Immature natural killer cell (primary cell): ENCODE measurements around the gene GRIK2. TPM values are rescaled to one million over a fixed set of nuclear protein-coding genes. Genes with fewer than 3 reads are reported as not detected.

ENCODE experiments used
- DNase-seq, 3 donors: peaks; one replicate each; pipeline ENCODE4 v3.0.0; 2022; ENCODE audit warnings: mixed read lengths in 1 of 3
- H3K27ac Mint-ChIP-seq, 6 donors: one replicate each; pipeline ENCODE4 v1.8.0; 2020; ENCODE audit warnings: mixed read lengths in 6 of 6, mild to moderate bottlenecking in 5 of 6, inconsistent platforms in 4 of 6, moderate library complexity in 3 of 6
- H3K27me3 Mint-ChIP-seq, 3 donors: one replicate each; pipeline ENCODE4 v1.8.0; 2020 to 2021; ENCODE audit warnings: low read depth in 3 of 3, mild to moderate bottlenecking in 3 of 3, mixed read lengths in 3 of 3, moderate library complexity in 3 of 3, inconsistent platforms in 1 of 3
- H3K36me3 Mint-ChIP-seq, 3 donors: one replicate each; pipeline ENCODE4 v1.8.0; 2020; ENCODE audit warnings: mixed read lengths in 3 of 3, inconsistent platforms in 2 of 3, mild to moderate bottlenecking in 2 of 3
- H3K4me1 Mint-ChIP-seq, 2 donors: one replicate each; pipeline ENCODE4 v1.8.0; 2020; ENCODE audit warnings: inconsistent platforms in 2 of 2, mild to moderate bottlenecking in 2 of 2, mixed read lengths in 2 of 2, moderate library complexity in 1 of 2
- H3K4me3 Mint-ChIP-seq, 5 donors: one replicate each; pipeline ENCODE4 v1.8.0; 2020; ENCODE audit warnings: mild to moderate bottlenecking in 5 of 5, mixed read lengths in 5 of 5, inconsistent platforms in 3 of 5, moderate library complexity in 3 of 5
- H3K9me3 Mint-ChIP-seq, 6 donors: one replicate each; pipeline ENCODE4 v1.8.0; 2020; ENCODE audit warnings: mild to moderate bottlenecking in 6 of 6, mixed read lengths in 6 of 6, inconsistent platforms in 4 of 6, moderate library complexity in 3 of 6
- polyA plus RNA-seq, 3 donors: library from polyadenylated mRNA; unstranded; fragments of 300-500 nt; fragmentation: Illumina TruSeq; gene quantifications; one replicate each; pipeline ENCODE4 v1.2.3, GENCODE V29; 2021

Gene GRIK2
- polyA plus RNA-seq, 3 donors from 2014 or later = not detected

DNA sequence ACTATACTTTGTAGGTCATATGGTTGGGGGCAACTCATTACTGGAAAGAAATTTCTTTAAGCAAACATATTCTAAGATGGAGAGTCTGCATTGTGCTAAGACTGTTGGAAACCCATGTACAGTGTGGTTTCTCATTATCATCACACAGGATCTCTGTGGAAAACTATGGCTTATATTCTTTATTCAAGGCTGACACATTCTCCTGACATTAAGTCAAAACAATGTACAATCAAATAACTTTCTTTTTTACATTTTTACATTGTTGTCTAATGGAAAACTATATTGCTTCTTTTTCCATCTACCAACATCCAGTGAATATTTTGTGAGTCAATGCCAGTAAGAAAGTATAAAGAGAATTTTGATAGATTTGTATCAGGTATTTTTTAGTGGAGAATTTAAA is 417.6 kb downstream of the GRIK2 start:
- no peak for DNase-seq
- peaks cover 0 to 20% (median 17%) of the 10 kb centered on the region in 6 donors for H3K9me3 Mint-ChIP-seq
- no peaks in the 10 kb centered on the region for H3K4me1 Mint-ChIP-seq
- no peak overlapping the region for H3K4me3 Mint-ChIP-seq
- no peaks in the 10 kb centered on the region for H3K36me3 Mint-ChIP-seq
- no peak overlapping the region for H3K27ac Mint-ChIP-seq
- H3K27me3 Mint-ChIP-seq = no peaks in the 10 kb centered on the region

DNA sequence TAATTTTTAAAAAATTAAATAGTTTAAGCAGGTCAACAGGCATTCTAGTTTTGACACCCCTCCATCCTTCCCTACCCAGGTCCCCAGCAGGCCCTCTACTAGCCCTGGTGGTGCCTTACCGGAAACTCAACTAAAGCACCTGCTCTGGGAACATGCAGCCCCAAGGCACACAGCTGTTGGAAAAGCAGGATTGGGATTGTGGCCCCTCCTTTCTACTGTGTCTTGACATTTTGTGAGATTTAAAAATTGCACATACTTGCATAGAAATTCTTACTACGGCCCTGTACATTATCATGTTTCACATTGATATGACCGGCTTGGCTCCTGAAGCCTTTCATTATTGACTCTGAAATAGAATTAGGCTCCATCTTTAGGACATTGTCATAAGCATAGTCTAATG is 423.2 kb downstream of the GRIK2 start:
- Mint-ChIP-seq H3K27me3 (peaks cover 0 to 2% (median 0%) of the 10 kb centered on the region in 3 donors), H3K9me3 (peaks cover 3 to 19% (median 9%) of the 10 kb centered on the region in 6 donors), H3K4me1 (no peaks in the 10 kb centered on the region), H3K27ac (no peak overlapping the region), H3K4me3 (no peak overlapping the region), H3K36me3 (no peaks in the 10 kb centered on the region)
- no peak for DNase-seq

DNA sequence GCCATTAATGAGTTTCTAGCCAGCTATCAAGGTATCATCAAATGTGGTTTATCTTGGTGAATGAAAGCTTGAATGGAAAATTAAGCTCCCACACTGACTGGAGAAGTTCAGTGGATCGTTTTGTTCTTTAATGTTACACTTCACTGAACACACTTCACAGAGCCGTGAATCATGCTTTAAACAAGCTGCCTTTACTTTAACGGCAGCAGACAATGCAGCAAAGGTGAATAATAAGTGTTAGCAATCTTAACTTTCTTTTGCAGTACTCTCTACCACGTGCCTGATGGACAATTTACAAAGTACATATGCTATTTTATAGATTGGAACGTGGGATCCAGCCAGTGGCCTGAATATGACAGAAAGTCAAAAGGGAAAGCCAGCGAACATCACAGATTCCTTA is 424.5 kb downstream of the GRIK2 start:
- H3K27me3 Mint-ChIP-seq = peaks cover 0 to 2% (median 0%) of the 10 kb centered on the region in 3 donors
- H3K4me3 Mint-ChIP-seq = no peak overlapping the region
- peaks cover 1 to 19% (median 11%) of the 10 kb centered on the region in 6 donors for H3K9me3 Mint-ChIP-seq
- no peak overlapping the region for H3K27ac Mint-ChIP-seq
- no peaks in the 10 kb centered on the region for H3K4me1 Mint-ChIP-seq
- DNase-seq = no peak
- no peaks in the 10 kb centered on the region for H3K36me3 Mint-ChIP-seq

DNA sequence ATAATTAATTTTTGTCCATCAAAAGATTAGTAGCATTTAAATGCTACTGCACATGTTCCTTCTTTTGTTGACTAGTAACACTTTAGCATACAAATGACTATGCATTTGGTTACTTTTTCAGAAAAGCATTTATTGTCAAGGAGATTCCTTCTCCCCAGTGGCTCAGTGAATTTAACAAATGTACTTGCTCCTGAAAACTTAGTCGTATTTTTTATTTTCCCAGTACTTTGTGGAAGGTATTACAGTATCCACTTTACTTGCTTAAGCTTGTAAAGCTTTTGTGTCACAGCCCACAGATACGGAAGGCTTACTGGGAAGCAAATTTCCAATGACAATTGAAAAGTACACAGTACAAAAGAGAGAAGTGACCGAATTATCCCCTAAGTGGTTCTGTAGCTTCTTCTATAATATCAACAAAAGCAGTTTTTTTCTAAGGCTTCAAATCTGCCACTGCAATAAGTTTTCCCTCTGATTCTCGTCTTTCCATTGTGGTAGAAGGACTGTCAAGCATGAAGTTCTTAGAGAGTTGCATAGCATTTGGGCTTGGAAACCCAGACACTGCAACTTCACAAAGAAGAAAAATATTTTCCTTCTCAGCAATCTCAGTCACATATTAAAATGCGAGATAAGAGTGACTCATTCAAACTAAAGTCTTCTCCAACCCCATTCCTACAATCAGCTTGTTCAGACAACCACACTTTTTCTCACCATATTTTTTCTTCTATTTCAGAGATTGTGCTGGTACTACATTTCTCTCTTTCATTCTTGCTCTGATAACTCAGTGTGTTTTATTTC is 431.2 kb downstream of the GRIK2 start:
- H3K9me3 Mint-ChIP-seq = peaks cover 18 to 62% (median 38%) of the 10 kb centered on the region in 6 donors
- DNase-seq = no peak
- H3K4me1 Mint-ChIP-seq = no peaks in the 10 kb centered on the region
- no peak overlapping the region for H3K27ac Mint-ChIP-seq
- peaks cover 0 to 4% (median 3%) of the 10 kb centered on the region in 3 donors for H3K36me3 Mint-ChIP-seq
- H3K27me3 Mint-ChIP-seq = peaks cover 0 to 2% (median 0%) of the 10 kb centered on the region in 3 donors
- no peak overlapping the region for H3K4me3 Mint-ChIP-seq

DNA sequence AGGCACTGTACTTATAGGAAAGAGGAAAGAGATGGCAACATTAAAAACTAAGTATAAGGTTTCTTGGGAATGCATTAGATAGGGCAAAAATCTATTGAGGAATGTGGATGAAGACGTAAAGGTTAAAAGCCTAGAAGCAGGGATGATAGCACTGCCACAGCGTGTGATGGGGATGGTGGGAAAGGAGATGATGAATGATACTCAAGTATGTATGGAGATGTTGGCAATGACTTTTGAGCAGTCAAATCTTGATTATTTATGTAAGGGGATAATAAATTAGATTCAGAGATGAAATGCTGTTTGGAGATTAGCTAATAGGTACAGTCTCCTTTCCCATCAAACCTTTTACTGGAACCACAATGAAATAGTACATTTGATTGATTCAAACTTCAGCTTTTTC is 432.8 kb downstream of the GRIK2 start:
- H3K9me3 Mint-ChIP-seq = peaks cover 20 to 62% (median 35%) of the 10 kb centered on the region in 6 donors
- no peaks in the 10 kb centered on the region for H3K4me1 Mint-ChIP-seq
- peaks cover 0 to 4% (median 3%) of the 10 kb centered on the region in 3 donors for H3K36me3 Mint-ChIP-seq
- no peaks in the 10 kb centered on the region for H3K27me3 Mint-ChIP-seq
- no peak overlapping the region for H3K4me3 Mint-ChIP-seq
- no peak overlapping the region for H3K27ac Mint-ChIP-seq
- DNase-seq = no peak

DNA sequence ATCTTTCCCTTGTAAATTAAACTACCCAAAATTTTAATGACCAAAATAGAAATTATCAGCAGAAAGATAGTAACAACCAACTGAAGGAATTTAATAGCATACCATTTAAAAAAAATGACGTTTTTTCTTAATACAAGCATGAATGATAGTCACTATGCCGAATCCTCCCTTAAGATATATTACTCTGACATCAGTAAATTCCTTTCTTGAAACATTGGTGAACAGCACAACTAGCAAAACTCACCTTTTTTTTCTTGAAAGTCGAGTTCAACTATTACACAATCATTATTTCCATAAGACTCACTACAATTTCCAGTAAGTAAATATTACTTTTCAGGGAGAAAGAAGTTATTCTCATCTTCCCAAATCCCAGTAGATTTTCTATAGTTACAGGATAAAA is 433.2 kb downstream of the GRIK2 start:
- Mint-ChIP-seq H3K4me1 (no peaks in the 10 kb centered on the region), H3K27me3 (no peaks in the 10 kb centered on the region), H3K27ac (no peak overlapping the region), H3K4me3 (no peak overlapping the region), H3K9me3 (peaks cover 20 to 62% (median 37%) of the 10 kb centered on the region in 6 donors), H3K36me3 (peaks cover 0 to 4% (median 3%) of the 10 kb centered on the region in 3 donors)
- DNase-seq = no peak

DNA sequence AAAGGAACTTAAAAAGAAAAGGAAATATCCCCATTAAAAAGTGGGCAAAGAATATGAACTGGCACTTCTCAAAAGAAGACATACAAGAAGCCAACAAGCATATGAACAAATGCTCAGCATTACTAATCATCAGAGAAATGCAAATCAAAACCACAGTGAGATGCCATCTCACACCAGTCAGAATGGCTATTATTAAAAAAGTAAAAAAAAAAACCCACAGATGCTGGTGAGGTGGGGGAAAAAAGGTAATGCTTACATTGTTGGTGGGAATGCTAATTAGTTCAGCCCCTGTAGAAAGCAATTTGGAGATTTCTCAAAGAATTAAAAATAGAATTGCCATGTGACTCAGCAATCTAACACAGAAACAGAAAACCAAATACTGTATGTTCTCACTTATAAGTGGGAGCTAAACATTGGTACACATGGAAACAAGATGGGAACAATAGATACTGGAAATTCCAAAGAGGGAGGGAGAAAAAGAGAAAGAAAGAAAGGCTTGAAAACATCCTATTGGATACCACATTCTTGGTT is 437.1 kb downstream of the GRIK2 start:
- H3K36me3 Mint-ChIP-seq = peaks cover 0 to 4% (median 3%) of the 10 kb centered on the region in 3 donors
- H3K4me1 Mint-ChIP-seq = no peaks in the 10 kb centered on the region
- peaks cover 0 to 3% (median 0%) of the 10 kb centered on the region in 3 donors for H3K27me3 Mint-ChIP-seq
- H3K27ac Mint-ChIP-seq = no peak overlapping the region
- no peak for DNase-seq
- H3K9me3 Mint-ChIP-seq = peaks cover 22 to 40% (median 34%) of the 10 kb centered on the region in 6 donors
- no peak overlapping the region for H3K4me3 Mint-ChIP-seq

DNA sequence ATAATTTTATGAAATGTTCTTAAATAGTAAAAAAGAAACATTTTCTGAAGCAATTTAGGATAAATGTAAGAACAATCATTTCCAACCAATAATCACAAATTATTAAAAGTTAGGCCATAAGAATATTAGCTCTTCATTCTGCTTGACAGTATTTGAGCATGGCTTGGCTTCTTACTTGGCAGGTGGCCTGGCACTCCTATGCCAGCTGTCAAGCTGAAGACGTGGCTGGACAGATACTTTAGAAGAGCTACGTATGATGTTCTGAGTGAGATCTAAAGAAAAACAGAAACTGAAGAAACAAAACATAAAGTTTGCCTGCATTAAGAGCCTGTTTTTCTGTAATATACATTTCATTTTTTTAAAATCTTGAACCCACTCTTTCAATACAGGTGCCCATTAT is 438.9 kb downstream of the GRIK2 start:
- peaks cover 0 to 3% (median 0%) of the 10 kb centered on the region in 3 donors for H3K36me3 Mint-ChIP-seq
- no peak overlapping the region for H3K27ac Mint-ChIP-seq
- peaks cover 19 to 37% (median 26%) of the 10 kb centered on the region in 6 donors for H3K9me3 Mint-ChIP-seq
- no peak overlapping the region for H3K4me3 Mint-ChIP-seq
- peaks cover 0 to 3% (median 0%) of the 10 kb centered on the region in 3 donors for H3K27me3 Mint-ChIP-seq
- no peak for DNase-seq
- H3K4me1 Mint-ChIP-seq = no peaks in the 10 kb centered on the region

DNA sequence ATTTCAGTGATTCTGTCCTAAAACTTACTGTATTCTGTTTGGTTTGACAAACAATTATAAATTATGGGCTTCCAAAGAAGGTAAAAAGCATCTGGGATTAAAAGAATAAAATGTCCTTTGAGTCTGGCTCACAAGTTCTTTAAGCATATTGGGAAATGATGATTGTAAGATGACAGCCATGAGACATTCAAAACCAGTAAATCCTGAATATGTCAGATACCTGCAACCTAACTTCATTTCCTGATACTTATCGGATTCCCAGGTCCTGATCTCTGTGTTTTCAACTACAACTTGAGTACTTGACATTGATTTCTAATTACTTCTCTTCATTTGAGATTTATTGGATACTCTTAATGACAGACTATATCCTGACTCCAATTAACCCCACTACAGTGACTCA is 446.6 kb downstream of the GRIK2 start:
- Mint-ChIP-seq H3K4me1 (no peaks in the 10 kb centered on the region), H3K36me3 (peaks cover 0 to 3% (median 0%) of the 10 kb centered on the region in 3 donors), H3K27me3 (no peaks in the 10 kb centered on the region), H3K4me3 (no peak overlapping the region), H3K27ac (no peak overlapping the region), H3K9me3 (peaks cover 12 to 46% (median 27%) of the 10 kb centered on the region in 6 donors)
- no peak for DNase-seq

DNA sequence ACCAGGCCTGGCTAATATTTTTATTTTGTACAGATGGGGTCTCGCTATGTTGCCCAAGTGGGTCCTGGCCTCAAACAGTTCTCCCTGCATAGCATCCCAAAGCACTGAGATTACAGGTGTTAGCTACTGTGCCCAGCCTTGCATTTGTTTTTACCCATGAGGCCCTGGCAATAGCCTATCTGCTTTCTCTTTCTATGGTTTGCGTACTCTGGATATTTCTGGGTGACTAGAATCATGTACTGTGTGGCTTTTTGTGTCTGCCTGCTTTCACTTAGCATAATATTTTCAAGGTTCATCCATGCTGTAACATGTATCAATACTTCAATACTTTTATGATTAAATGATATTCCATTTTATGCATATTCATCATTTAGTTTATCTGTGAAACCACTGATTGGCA is 451.7 kb downstream of the GRIK2 start:
- peaks cover 0 to 3% (median 0%) of the 10 kb centered on the region in 3 donors for H3K36me3 Mint-ChIP-seq
- no peaks in the 10 kb centered on the region for H3K4me1 Mint-ChIP-seq
- no peak overlapping the region for H3K27ac Mint-ChIP-seq
- no peak for DNase-seq
- H3K9me3 Mint-ChIP-seq = peaks cover 0 to 28% (median 14%) of the 10 kb centered on the region in 6 donors
- H3K27me3 Mint-ChIP-seq = no peaks in the 10 kb centered on the region
- H3K4me3 Mint-ChIP-seq = no peak overlapping the region

DNA sequence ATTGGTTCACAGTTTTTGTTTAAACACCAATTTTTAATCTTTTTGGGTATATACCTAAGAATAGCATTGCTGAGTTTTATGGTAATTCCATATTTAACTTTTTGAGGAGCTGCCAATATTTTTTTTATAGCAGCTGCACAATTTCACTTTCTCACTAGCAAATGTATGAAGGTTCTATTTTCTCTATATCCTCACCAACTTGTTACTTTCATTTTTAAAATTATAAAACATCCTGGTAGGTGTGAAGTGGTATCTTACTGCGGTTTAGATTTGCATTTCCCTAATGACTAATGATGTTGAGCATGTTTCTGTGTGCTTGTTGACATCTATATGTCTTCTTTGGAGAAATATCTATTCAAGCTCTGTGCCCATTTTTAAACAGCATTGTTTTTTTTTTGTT is 452.1 kb downstream of the GRIK2 start:
- Mint-ChIP-seq H3K27me3 (no peaks in the 10 kb centered on the region), H3K27ac (no peak overlapping the region), H3K9me3 (peaks cover 0 to 29% (median 12%) of the 10 kb centered on the region in 6 donors), H3K36me3 (peaks cover 0 to 3% (median 0%) of the 10 kb centered on the region in 3 donors), H3K4me1 (no peaks in the 10 kb centered on the region), H3K4me3 (peak overlapping the region in 2 of 5 donors; percentile 1 to 27)
- DNase-seq = peak in 2 of 3 donors; percentile 2 to 11

DNA sequence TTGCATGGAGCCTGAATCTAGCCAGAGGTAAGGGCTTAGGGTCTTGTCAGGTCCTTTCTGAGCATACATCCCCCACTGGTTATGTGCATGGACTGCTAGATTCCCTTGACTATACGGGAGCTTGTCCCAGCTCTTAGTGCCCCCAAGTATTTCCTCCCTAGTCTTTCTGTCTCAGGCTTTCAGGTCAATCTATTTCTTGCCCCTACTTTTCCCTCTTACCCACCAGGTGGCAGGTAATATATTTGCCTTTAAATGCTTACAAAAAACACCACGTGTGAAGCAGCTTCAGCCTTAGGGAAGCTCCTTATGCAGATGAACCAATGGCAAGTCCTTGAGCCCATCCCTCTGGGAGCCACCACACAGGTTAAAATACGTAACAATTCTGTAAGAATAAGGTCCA is 454.2 kb downstream of the GRIK2 start:
- Mint-ChIP-seq H3K27ac (no peak overlapping the region), H3K4me3 (no peak overlapping the region), H3K9me3 (peaks cover 4 to 35% (median 15%) of the 10 kb centered on the region in 6 donors), H3K27me3 (no peaks in the 10 kb centered on the region), H3K36me3 (no peaks in the 10 kb centered on the region), H3K4me1 (no peaks in the 10 kb centered on the region)
- DNase-seq = no peak

DNA sequence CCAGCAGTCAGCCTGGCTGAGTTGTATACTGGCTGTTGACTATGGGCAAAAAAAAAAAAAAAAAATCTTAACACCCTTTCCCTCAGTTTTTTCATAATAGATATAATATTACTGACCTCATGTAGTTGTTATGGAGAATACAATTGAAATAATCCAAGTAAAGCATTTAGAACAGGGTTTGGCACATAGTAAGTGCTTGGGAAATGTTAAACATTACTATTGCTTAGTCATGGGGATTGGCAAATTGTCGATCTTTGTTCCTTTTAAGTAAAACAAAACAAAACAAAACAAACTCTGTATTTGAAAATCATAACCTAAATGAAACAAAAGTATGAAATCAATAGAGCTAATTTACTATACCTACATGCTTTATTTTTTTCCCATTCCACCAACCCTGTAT is 458.4 kb downstream of the GRIK2 start:
- Mint-ChIP-seq H3K36me3 (no peaks in the 10 kb centered on the region), H3K9me3 (peaks cover under 1 to 31% (median 15%) of the 10 kb centered on the region in 6 donors)

DNA sequence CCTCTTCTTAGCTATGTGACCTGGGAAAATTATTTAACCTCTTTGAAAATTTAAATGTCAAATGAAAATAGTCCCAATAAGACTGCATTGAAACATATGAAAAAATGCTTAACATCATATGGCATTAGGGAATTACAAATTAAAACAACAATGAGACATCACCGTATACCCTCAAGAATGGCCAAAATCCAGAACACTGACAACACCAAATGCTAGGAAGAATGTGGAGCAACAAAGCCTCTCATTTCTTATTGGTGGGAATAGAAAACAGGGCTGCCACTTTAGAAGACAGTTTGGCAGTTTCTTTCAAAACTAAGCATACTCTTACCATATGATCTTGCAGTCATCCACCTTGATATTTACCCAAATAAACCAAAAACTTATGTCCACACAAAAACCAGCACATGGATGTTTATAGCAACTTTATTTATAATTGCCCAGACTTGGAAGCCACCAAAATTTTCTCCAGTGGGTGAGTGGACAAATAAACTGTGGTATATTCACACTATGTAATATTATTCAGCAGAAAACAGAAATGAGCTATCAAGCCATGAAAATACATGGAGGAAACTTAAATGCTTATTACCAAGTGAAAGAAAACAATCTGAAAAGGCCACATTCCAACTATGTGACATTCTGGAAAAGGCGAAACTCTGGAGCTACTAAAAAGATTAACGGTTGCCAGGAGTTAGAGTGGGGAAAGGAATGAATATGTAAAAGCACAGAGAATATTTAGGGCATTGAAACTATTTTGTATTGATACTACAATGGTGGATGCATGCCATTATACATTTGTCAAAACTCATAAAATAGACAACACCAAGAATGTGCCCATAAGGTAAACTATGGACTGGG is 459.9 kb downstream of the GRIK2 start:
- H3K27ac Mint-ChIP-seq = no peak overlapping the region
- H3K27me3 Mint-ChIP-seq = no peaks in the 10 kb centered on the region
- DNase-seq = no peak
- peaks cover 0 to 25% (median 10%) of the 10 kb centered on the region in 6 donors for H3K9me3 Mint-ChIP-seq
- no peaks in the 10 kb centered on the region for H3K4me1 Mint-ChIP-seq
- H3K36me3 Mint-ChIP-seq = no peaks in the 10 kb centered on the region
- H3K4me3 Mint-ChIP-seq = no peak overlapping the region

More for the DNA sequence above, 458.4 kb downstream of the GRIK2 start:
- Mint-ChIP-seq H3K27me3 (no peaks in the 10 kb centered on the region), H3K27ac (no peak overlapping the region), H3K4me3 (no peak overlapping the region), H3K4me1 (no peaks in the 10 kb centered on the region)
- no peak for DNase-seq
